H9 (cell line): ENCODE data around the gene SSTR1. TPM values are rescaled to one million over a fixed set of nuclear protein-coding genes. Genes with fewer than 3 reads are reported as not detected.

ENCODE experiments used
- DNase-seq: peaks from one replicate; pipeline ENCODE4 v3.0.0-alpha.2; 2017
- H2AFZ ChIP-seq: one replicate; pipeline ENCODE4 v1.6.1; 2013; ENCODE audit warnings: mild to moderate bottlenecking, low read length, control low read depth, moderate library complexity
- H2AK5ac ChIP-seq: 2 replicates; pipeline ENCODE4 v1.6.1; 2013; ENCODE audit warnings: low read length, control low read depth, mixed read lengths; ENCODE audit not compliant: insufficient read length
- H2BK120ac ChIP-seq: one replicate; pipeline ENCODE4 v1.6.1; 2013; ENCODE audit warnings: low read depth, mild to moderate bottlenecking, low read length, control low read depth, inconsistent platforms; ENCODE audit not compliant: poor library complexity, severe bottlenecking
- H2BK12ac ChIP-seq: 2 replicates; pipeline ENCODE4 v1.6.1; 2013; ENCODE audit warnings: low read length, control low read depth, mixed read lengths, low read depth; ENCODE audit not compliant: insufficient read length
- H2BK15ac ChIP-seq: 2 replicates; pipeline ENCODE4 v1.6.1; 2013; ENCODE audit warnings: low read depth, low read length, control low read depth
- H2BK20ac ChIP-seq: one replicate; pipeline ENCODE4 v1.6.1; 2013; ENCODE audit warnings: low read depth, mild to moderate bottlenecking, low read length, control low read depth, inconsistent platforms; ENCODE audit not compliant: poor library complexity, severe bottlenecking
- H2BK5ac ChIP-seq: 2 replicates; pipeline ENCODE4 v1.6.1; 2013; ENCODE audit warnings: low read length, control low read depth, mixed read lengths; ENCODE audit not compliant: insufficient read length
- H3K14ac ChIP-seq: 2 replicates; pipeline ENCODE4 v1.6.1; 2013; ENCODE audit warnings: low read length, control low read depth; ENCODE audit not compliant: insufficient read depth
- H3K18ac ChIP-seq: 2 replicates; pipeline ENCODE4 v1.6.1; 2013; ENCODE audit warnings: low read depth, mild to moderate bottlenecking, mixed read lengths, low read length, control low read depth; ENCODE audit not compliant: insufficient read length
- H3K23ac ChIP-seq: 2 replicates; pipeline ENCODE4 v1.6.1; 2013; ENCODE audit warnings: low read length, control low read depth, mixed read lengths, low read depth; ENCODE audit not compliant: insufficient read length
- H3K23me2 ChIP-seq: 2 replicates; pipeline ENCODE4 v1.6.1; 2013; ENCODE audit warnings: low read depth, mild to moderate bottlenecking, mixed read lengths, low read length, control low read depth; ENCODE audit not compliant: insufficient read length, poor library complexity, severe bottlenecking
- H3K27ac ChIP-seq: 2 replicates; pipeline ENCODE4 v1.5.1; 2013; ENCODE audit warnings: low read length, control low read depth, mixed read lengths, low read depth; ENCODE audit not compliant: insufficient read length
- H3K27me3 ChIP-seq: 2 replicates; pipeline ENCODE4 v1.6.1; 2013; ENCODE audit warnings: low read length, control low read depth, inconsistent platforms; ENCODE audit not compliant: insufficient read depth
- H3K4ac ChIP-seq: 2 replicates; pipeline ENCODE4 v1.6.1; 2013; ENCODE audit warnings: low read depth, mild to moderate bottlenecking, control low read depth, inconsistent platforms, low read length, moderate library complexity
- H3K4me1 ChIP-seq: 2 replicates; pipeline ENCODE4 v1.6.1; 2013; ENCODE audit warnings: low read length, control low read depth, inconsistent platforms; ENCODE audit not compliant: insufficient read depth
- H3K4me2 ChIP-seq: 2 replicates; pipeline ENCODE4 v1.6.1; 2013; ENCODE audit warnings: low read length, control low read depth, mixed read lengths; ENCODE audit not compliant: insufficient read length, insufficient read depth
- H3K56ac ChIP-seq: 2 replicates; pipeline ENCODE4 v1.6.1; 2013; ENCODE audit warnings: low read depth, mild to moderate bottlenecking, mixed read lengths, low read length, control low read depth; ENCODE audit not compliant: insufficient read length
- H3K79me1 ChIP-seq: 2 replicates; pipeline ENCODE4 v1.6.1; 2013; ENCODE audit warnings: low read depth, mild to moderate bottlenecking, moderate library complexity, low read length, control low read depth, inconsistent platforms; ENCODE audit not compliant: insufficient read depth, poor library complexity, severe bottlenecking
- H3K79me2 ChIP-seq: 2 replicates; pipeline ENCODE4 v1.6.1; 2013; ENCODE audit warnings: low read length, control low read depth, inconsistent platforms; ENCODE audit not compliant: insufficient read depth
- H3K9ac ChIP-seq: 2 replicates; pipeline ENCODE4 v1.6.1; 2013; ENCODE audit warnings: low read length, control low read depth, mixed read lengths; ENCODE audit not compliant: insufficient read length; ENCODE audit errors: extremely low read depth
- H3K9me3 ChIP-seq: one replicate; pipeline ENCODE4 v1.6.1; 2013; ENCODE audit warnings: low read depth, low read length, inconsistent platforms; ENCODE audit not compliant: control insufficient read depth
- H3T11ph ChIP-seq: one replicate; pipeline ENCODE4 v1.6.1; 2013; ENCODE audit warnings: mild to moderate bottlenecking, low read length, control low read depth, inconsistent platforms
- H4K20me1 ChIP-seq: one replicate; pipeline ENCODE4 v1.6.1; 2013; ENCODE audit not compliant: control insufficient read depth, insufficient read length, insufficient read depth
- H4K5ac ChIP-seq: 2 replicates; pipeline ENCODE4 v1.6.1; 2013; ENCODE audit warnings: low read depth, mild to moderate bottlenecking, mixed read lengths, low read length, control low read depth; ENCODE audit not compliant: insufficient read length
- H4K8ac ChIP-seq: replicated peaks from 2 replicates; pipeline ENCODE4 v1.6.1; 2013; ENCODE audit warnings: low read length, control low read depth, mixed read lengths, low read depth; ENCODE audit not compliant: insufficient read length
- H4K91ac ChIP-seq: 2 replicates; pipeline ENCODE4 v1.6.1; 2013; ENCODE audit warnings: low read depth, mild to moderate bottlenecking, moderate library complexity, mixed read lengths, low read length, control low read depth; ENCODE audit not compliant: insufficient read length
- H3K27ac Mint-ChIP-seq, 3 experiments: 2 replicates in 2 of 3; 3 replicates in 1 of 3; pipeline ENCODE4 v1.8.0; 2020 to 2021; ENCODE audit warnings: mixed read lengths in 3 of 3, mild to moderate bottlenecking in 1 of 3, moderate library complexity in 1 of 3
- H3K27me3 Mint-ChIP-seq: 2 replicates; pipeline ENCODE4 v1.8.0; 2021; ENCODE audit warnings: low read depth, mild to moderate bottlenecking, moderate library complexity, mixed read lengths
- H3K36me3 Mint-ChIP-seq, 3 experiments: 2 replicates in 2 of 3; 3 replicates in 1 of 3; pipeline ENCODE4 v1.8.0; 2020 to 2021; ENCODE audit warnings: low read depth in 3 of 3, mixed read lengths in 3 of 3; ENCODE audit not compliant: insufficient read depth in 1 of 3
- H3K4me1 Mint-ChIP-seq, 2 experiments: 2 replicates each; pipeline ENCODE4 v1.8.0; 2020; ENCODE audit warnings: mixed read lengths in 2 of 2
- H3K4me3 Mint-ChIP-seq, 2 experiments: 2 replicates in 1 of 2; 3 replicates in 1 of 2; pipeline ENCODE4 v1.8.0; 2020 to 2021; ENCODE audit warnings: mild to moderate bottlenecking in 2 of 2, mixed read lengths in 2 of 2, moderate library complexity in 1 of 2
- H3K9me3 Mint-ChIP-seq, 2 experiments: 2 replicates in 1 of 2; 3 replicates in 1 of 2; pipeline ENCODE4 v1.8.0; 2020; ENCODE audit warnings: mild to moderate bottlenecking in 2 of 2, mixed read lengths in 2 of 2, moderate library complexity in 1 of 2
- CTCF ChIP-seq: fragments of 200-600 bp; sonication (generic); conservative IDR thresholded peaks from 3 replicates; pipeline ENCODE4 v1.8.0; 2021; ENCODE audit warnings: antibody characterized with exemption, mild to moderate bottlenecking
- WGBS: extraction: QIAGEN DNeasy Blood & Tissue Kit; methylation state at CpG from one replicate; pipeline ENCODE4 v1.1.7; 2013; ENCODE audit warnings: missing lambda C conversion rate, low lambda C conversion rate, mixed read lengths; ENCODE audit not compliant: insufficient read length; ENCODE audit errors: extremely low coverage; 5-methylcytosine and 5-hydroxymethylcytosine counted together
- total RNA-seq: library from RNA; stranded (reverse); gene quantifications from 2 replicates; pipeline ENCODE4 v1.2.1, GENCODE V29; 2021

Gene SSTR1
- total RNA-seq, 1 experiment from 2014 or later = 0.98 TPM

GRCh38 chr14:38175658-38176057, 32.0 kb upstream of the SSTR1 start:
- Histone ChIP-seq H3K79me1 (no peaks in the 10 kb centered on the region), H4K91ac (no peak overlapping the region), H3K23me2 (no peaks in the 10 kb centered on the region), H3K23ac (no peak overlapping the region), H3K4me2 (no peak overlapping the region), H2BK120ac (no peak overlapping the region), H2AK5ac (no peak overlapping the region), H3K14ac (no peak overlapping the region), H3K79me2 (no peaks in the 10 kb centered on the region), H4K20me1 (no peaks in the 10 kb centered on the region), H3K56ac (no peak overlapping the region), H2BK15ac (no peak overlapping the region), H3K27ac (no peak overlapping the region), H2BK12ac (no peak overlapping the region), H4K8ac (no peak overlapping the region), H3K18ac (no peak overlapping the region), H3K9me3 (no peaks in the 10 kb centered on the region), H4K5ac (no peak overlapping the region), H3K27me3 (no peaks in the 10 kb centered on the region), H2AFZ (no peak overlapping the region), H2BK5ac (no peak overlapping the region), H3T11ph (no peak overlapping the region), H3K4me1 (no peaks in the 10 kb centered on the region; the same call in 1 of the 2 replicates), H3K4ac (no peak overlapping the region), H3K9ac (no peak overlapping the region), H2BK20ac (no peak overlapping the region)
- peaks cover 10% of the 10 kb centered on the region in 2 experiments for H3K4me1 Mint-ChIP-seq
- no peak for TF ChIP-seq CTCF
- no peaks in the 10 kb centered on the region for H3K27me3 Mint-ChIP-seq
- H3K27ac Mint-ChIP-seq = no peak overlapping the region
- DNase-seq = no peak
- no peak overlapping the region for H3K4me3 Mint-ChIP-seq
- no CpG with 5 or more reads among the region's 2 CpGs for WGBS
- H3K36me3 Mint-ChIP-seq = peaks cover 15 to 37% (median 22%) of the 10 kb centered on the region in 3 experiments
- H3K9me3 Mint-ChIP-seq = peaks cover 14 to 16% of the 10 kb centered on the region in 2 experiments
